Lower lobe of right lung (tissue), 2 donors: ENCODE measurements around the gene BACH1. TPM values are rescaled to one million over a fixed set of nuclear protein-coding genes. Genes with fewer than 3 reads are reported as not detected.

Experiments used
- ATAC-seq, 2 donors: fragments of 200-7000 bp; cut with Tn5 transposase; one replicate each; pipeline ENCODE4 v1.9.1; 2020 to 2022; ENCODE audit warnings: mild to moderate bottlenecking in 2 of 2, moderate library complexity in 2 of 2
- DNase-seq: peaks from one replicate; pipeline ENCODE4 v3.0.0-alpha.2; 2020
- H3K27ac ChIP-seq: fragments of 200-600 bp; one replicate; pipeline ENCODE4 v1.8.0; 2022
- H3K27me3 ChIP-seq: fragments of 200-600 bp; one replicate; pipeline ENCODE4 v1.8.0; 2022; ENCODE audit warnings: low read depth
- H3K36me3 ChIP-seq: fragments of 200-600 bp; one replicate; pipeline ENCODE4 v1.8.0; 2022; ENCODE audit warnings: mild to moderate bottlenecking
- H3K4me1 ChIP-seq: fragments of 200-600 bp; one replicate; pipeline ENCODE4 v1.8.0; 2022
- H3K4me3 ChIP-seq: fragments of 200-600 bp; one replicate; pipeline ENCODE4 v1.8.0; 2022; ENCODE audit warnings: mild to moderate bottlenecking
- H3K9me3 ChIP-seq: fragments of 200-600 bp; one replicate; pipeline ENCODE4 v1.8.0; 2022
- intact Hi-C: fragments of 100-400 bp; cut with DNase I; formaldehyde crosslinking; loops from one replicate; pipeline ENCODE4 v1.11.0; 2022
- total RNA-seq: library from RNA; stranded (reverse); fragmentation: NEBNext Ultra II Directional; extraction: Animal tissue kit (Norgen Biotek cat#: 25700); gene quantifications from one replicate; pipeline ENCODE4 v1.2.1, GENCODE V29; 2021
- TF ChIP-seq, protein P1 (sequence below): fragments of 200-600 bp; IDR thresholded peaks from one replicate; pipeline ENCODE4 v1.8.0; 2022; ENCODE audit warnings: antibody characterized with exemption, mild to moderate bottlenecking
- donor health status: DM: no; HTN: yes; CAD: no; lungs with severe emphysema.

The BACH1 gene
- total RNA-seq, 1 donor from 2014 or later, result 148 TPM

DNA sequence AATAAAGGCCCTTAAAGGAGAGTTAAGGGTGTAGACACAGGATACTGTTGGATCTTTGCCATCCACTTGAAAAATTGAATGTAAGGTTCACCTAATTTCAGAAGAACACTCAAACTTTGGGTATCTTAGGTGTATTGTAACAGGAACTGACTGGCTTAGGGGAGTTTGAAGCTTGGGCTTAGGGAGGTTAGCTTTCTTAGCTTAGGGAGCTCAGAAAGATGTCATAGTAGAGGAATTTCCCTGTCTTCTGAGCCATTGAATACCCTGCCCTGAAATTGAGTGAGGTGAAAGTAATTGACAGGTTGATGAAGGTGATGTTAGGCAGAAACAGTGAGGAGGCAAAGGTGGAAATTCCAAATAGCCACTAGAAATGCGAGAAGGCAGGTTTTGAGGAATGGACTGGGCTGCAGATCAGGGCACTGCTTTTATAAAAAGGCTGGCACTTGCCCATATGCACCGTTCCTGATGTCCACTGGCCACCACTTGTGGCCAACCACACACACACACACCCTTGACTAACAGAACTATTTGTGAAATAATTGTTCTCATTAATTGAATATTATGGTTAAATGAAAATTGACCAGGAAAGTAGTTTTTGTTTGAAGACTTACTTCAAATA lies 16.5 kb downstream of the BACH1 start:
- peak in 1 of 2 donors; percentile 30 for ATAC-seq
- TF ChIP-seq, protein P1, sequence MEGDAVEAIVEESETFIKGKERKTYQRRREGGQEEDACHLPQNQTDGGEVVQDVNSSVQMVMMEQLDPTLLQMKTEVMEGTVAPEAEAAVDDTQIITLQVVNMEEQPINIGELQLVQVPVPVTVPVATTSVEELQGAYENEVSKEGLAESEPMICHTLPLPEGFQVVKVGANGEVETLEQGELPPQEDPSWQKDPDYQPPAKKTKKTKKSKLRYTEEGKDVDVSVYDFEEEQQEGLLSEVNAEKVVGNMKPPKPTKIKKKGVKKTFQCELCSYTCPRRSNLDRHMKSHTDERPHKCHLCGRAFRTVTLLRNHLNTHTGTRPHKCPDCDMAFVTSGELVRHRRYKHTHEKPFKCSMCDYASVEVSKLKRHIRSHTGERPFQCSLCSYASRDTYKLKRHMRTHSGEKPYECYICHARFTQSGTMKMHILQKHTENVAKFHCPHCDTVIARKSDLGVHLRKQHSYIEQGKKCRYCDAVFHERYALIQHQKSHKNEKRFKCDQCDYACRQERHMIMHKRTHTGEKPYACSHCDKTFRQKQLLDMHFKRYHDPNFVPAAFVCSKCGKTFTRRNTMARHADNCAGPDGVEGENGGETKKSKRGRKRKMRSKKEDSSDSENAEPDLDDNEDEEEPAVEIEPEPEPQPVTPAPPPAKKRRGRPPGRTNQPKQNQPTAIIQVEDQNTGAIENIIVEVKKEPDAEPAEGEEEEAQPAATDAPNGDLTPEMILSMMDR, result no peak

DNA sequence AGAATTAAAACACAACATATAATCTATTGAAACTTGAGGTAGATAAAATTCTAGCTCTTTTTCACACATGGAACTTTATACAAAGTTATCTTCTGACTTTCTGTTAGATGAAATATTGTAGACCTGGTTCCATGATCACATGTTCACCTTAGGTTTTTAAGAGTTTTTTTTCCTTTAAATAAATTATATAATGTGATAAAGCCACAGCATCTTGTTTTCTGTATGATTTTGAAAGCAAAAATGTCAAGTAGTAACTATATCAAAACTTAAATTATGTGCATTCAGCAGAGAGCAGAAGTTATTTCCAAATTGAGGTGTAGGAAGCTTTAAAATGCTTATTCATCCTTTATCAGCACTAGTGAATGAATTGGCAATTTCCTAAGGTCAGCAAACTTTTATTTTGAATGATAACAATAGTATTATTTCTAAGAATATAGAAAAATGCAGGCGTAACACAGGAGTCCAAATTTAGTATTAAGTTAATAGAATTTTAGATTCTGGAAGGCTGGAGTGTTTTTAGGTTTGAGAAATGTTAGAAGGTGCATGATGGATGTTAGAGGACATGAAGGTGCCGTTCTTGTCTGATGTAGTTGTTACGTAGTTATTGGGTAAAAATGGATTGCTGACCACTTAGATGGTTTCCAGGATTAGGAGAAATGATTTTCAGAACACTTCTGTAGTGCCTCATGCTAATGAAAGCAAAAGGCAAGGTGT lies 17.5 kb downstream of the BACH1 start:
- no peak for ATAC-seq
- no peak overlapping the region for H3K27ac ChIP-seq
- H3K9me3 ChIP-seq, result no peaks in the 10 kb centered on the region
- TF ChIP-seq, protein P1, result no peak
- H3K4me3 ChIP-seq, result no peak overlapping the region
- no peak for DNase-seq
- peaks cover 70% of the 10 kb centered on the region for H3K4me1 ChIP-seq
- no peaks in the 10 kb centered on the region for H3K27me3 ChIP-seq
- H3K36me3 ChIP-seq, result peaks cover 2% of the 10 kb centered on the region
- intact Hi-C loops, result no loop called here

More for the DNA sequence above, 16.5 kb downstream of the BACH1 start:
- Histone ChIP-seq H3K36me3 (no peaks in the 10 kb centered on the region), H3K27me3 (no peaks in the 10 kb centered on the region), H3K9me3 (no peaks in the 10 kb centered on the region), H3K4me3 (no peak overlapping the region), H3K4me1 (peaks cover 65% of the 10 kb centered on the region), H3K27ac (no peak overlapping the region)
- DNase-seq, result no peak
- intact Hi-C loops, result no loop called here

- Histone ChIP-seq H3K4me1 (peaks cover 70% of the 10 kb centered on the region), H3K9me3 (no peaks in the 10 kb centered on the region), H3K4me3 (no peak overlapping the region), H3K27ac (no peak overlapping the region), H3K27me3 (no peaks in the 10 kb centered on the region), H3K36me3 (peaks cover 8% of the 10 kb centered on the region)
- TF ChIP-seq, protein P1, result no peak
- DNase-seq (no peak), ATAC-seq (no peak)
- intact Hi-C loops, result no loop called here
Observed at GRCh38 chr21:29316806-29317205, 18.1 kb downstream of the BACH1 start.

DNA sequence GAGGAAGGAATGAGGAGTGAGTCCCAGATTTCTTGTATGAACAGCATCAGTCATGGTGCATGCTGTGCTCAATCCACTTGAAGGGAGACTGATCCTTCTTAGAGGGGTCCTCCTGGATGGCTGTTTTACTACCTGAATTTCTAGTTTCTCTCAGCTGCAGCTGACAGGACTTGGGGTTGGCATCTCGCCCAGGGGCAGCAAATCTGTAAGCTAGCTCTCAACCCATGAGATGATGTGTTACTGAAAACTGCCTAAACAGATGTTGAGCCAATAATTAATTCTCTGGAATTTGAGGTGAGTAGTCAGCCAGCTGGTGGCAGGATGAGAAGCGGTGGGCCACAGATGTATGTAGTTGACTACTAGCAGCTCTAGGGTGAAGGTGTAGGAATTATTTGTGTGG lies 19.6 kb downstream of the BACH1 start:
- ATAC-seq (peak in 1 of 2 donors; percentile 21), DNase-seq (no peak)
- no peaks in the 10 kb centered on the region for H3K9me3 ChIP-seq
- intact Hi-C loops, result no loop called here
- TF ChIP-seq, protein P1, result no peak
- no peaks in the 10 kb centered on the region for H3K27me3 ChIP-seq
- no peak overlapping the region for H3K27ac ChIP-seq
- H3K4me3 ChIP-seq, result no peak overlapping the region
- H3K36me3 ChIP-seq, result peaks cover 22% of the 10 kb centered on the region
- H3K4me1 ChIP-seq, result peaks cover 70% of the 10 kb centered on the region

GRCh38 chr21:29320031-29320430 lies 21.3 kb downstream of the BACH1 start:
- DNase-seq, result no peak
- H3K4me1 ChIP-seq, result peaks cover 54% of the 10 kb centered on the region
- no peak overlapping the region for H3K27ac ChIP-seq
- ATAC-seq, result no peak
- intact Hi-C loops, result no loop called here
- H3K4me3 ChIP-seq, result no peak overlapping the region
- no peaks in the 10 kb centered on the region for H3K27me3 ChIP-seq
- TF ChIP-seq, protein P1, result no peak
- peaks cover 27% of the 10 kb centered on the region for H3K36me3 ChIP-seq
- no peaks in the 10 kb centered on the region for H3K9me3 ChIP-seq
